Astrocyte (in vitro differentiated cells and primary cell): ENCODE results near the gene MMP23B. TPM values are rescaled to one million over a fixed set of nuclear protein-coding genes. Genes with fewer than 3 reads are reported as not detected.

Source experiments
- DNase-seq: peaks from one replicate; pipeline ENCODE4 v3.0.0-alpha.2; 2010; ENCODE audit warnings: low read depth
- FAIRE-seq: peaks from 2 replicates; lab custom pipeline; 2011; peaks lifted over from hg19 to GRCh38; lab: Jason Lieb, UNC
- H2AFZ ChIP-seq: 2 replicates; pipeline ENCODE4 v1.6.0; 2012; ENCODE audit warnings: low read depth, low read length, inconsistent platforms
- H3K27ac ChIP-seq: 2 replicates; pipeline ENCODE4 v1.5.1; 2011; ENCODE audit warnings: low read depth, low read length, inconsistent platforms
- H3K27me3 ChIP-seq: 2 replicates; pipeline ENCODE4 v1.6.0; 2011; ENCODE audit warnings: low read length, inconsistent platforms; ENCODE audit not compliant: insufficient read depth
- H3K36me3 ChIP-seq: 2 replicates; pipeline ENCODE4 v1.5.1; 2011; ENCODE audit warnings: low read length, inconsistent platforms; ENCODE audit not compliant: insufficient read depth
- H3K4me1 ChIP-seq: 2 replicates; pipeline ENCODE4 v1.5.1; 2011; ENCODE audit warnings: low read length, inconsistent platforms; ENCODE audit not compliant: insufficient read depth
- H3K4me2 ChIP-seq: 2 replicates; pipeline ENCODE4 v1.6.0; 2012; ENCODE audit warnings: low read length, inconsistent platforms
- H3K4me3 ChIP-seq: 2 replicates; pipeline ENCODE4 v1.5.1; 2011; ENCODE audit warnings: low read depth, mild to moderate bottlenecking, low read length, inconsistent platforms; ENCODE audit not compliant: insufficient read depth
- H3K79me2 ChIP-seq: 2 replicates; pipeline ENCODE4 v1.6.0; 2012; ENCODE audit warnings: mild to moderate bottlenecking, low read length, inconsistent platforms; ENCODE audit not compliant: insufficient read depth
- H3K9ac ChIP-seq: 2 replicates; pipeline ENCODE4 v1.6.0; 2012; ENCODE audit warnings: mild to moderate bottlenecking, low read length, inconsistent platforms
- H3K9me3 ChIP-seq: 2 replicates; pipeline ENCODE4 v1.5.1; 2012; ENCODE audit warnings: low read depth, mild to moderate bottlenecking, low read length, inconsistent platforms; ENCODE audit not compliant: insufficient read depth
- H4K20me1 ChIP-seq: 2 replicates; pipeline ENCODE4 v1.6.0; 2012; ENCODE audit warnings: low read length, inconsistent platforms; ENCODE audit not compliant: insufficient read depth
- H3K27ac Mint-ChIP-seq: one replicate; pipeline ENCODE4 v1.8.0; 2021; ENCODE audit warnings: mild to moderate bottlenecking, mixed read lengths; ENCODE audit not compliant: unreplicated experiment
- H3K27me3 Mint-ChIP-seq: one replicate; pipeline ENCODE4 v1.8.0; 2021; ENCODE audit warnings: low read depth, mixed read lengths; ENCODE audit not compliant: unreplicated experiment
- H3K36me3 Mint-ChIP-seq: one replicate; pipeline ENCODE4 v1.8.0; 2021; ENCODE audit warnings: low read depth, mixed read lengths; ENCODE audit not compliant: unreplicated experiment
- H3K4me1 Mint-ChIP-seq: one replicate; pipeline ENCODE4 v1.8.0; 2021; ENCODE audit warnings: low read depth, mixed read lengths; ENCODE audit not compliant: unreplicated experiment
- H3K4me3 Mint-ChIP-seq: one replicate; pipeline ENCODE4 v1.8.0; 2021; ENCODE audit warnings: mild to moderate bottlenecking, moderate library complexity, mixed read lengths; ENCODE audit not compliant: unreplicated experiment
- H3K9me3 Mint-ChIP-seq: one replicate; pipeline ENCODE4 v1.8.0; 2021; ENCODE audit warnings: mild to moderate bottlenecking, mixed read lengths; ENCODE audit not compliant: unreplicated experiment
- CTCF ChIP-seq: IDR thresholded peaks from 2 replicates; pipeline ENCODE4 v1.5.1; 2011; ENCODE audit warnings: low read depth, mild to moderate bottlenecking, inconsistent platforms, low read length, moderate library complexity; ENCODE audit not compliant: insufficient read depth
- EZH2 ChIP-seq: IDR thresholded peaks from 2 replicates; pipeline ENCODE4 v1.6.1; 2012; ENCODE audit warnings: mild to moderate bottlenecking, low read length, inconsistent platforms; ENCODE audit not compliant: insufficient read depth
- total RNA-seq: library from RNA; stranded (reverse); gene quantifications from 2 replicates; pipeline ENCODE4 v1.2.1, GENCODE V29; 2021

The MMP23B gene
- total RNA-seq, 1 donor from 2014 or later = 40.7 TPM

GRCh38 chr1:1623631-1624442 lies 8.1 kb upstream of the MMP23B start:
- peaks cover 9% of the 10 kb centered on the region for H3K4me1 ChIP-seq
- TF ChIP-seq CTCF (no peak), EZH2 (no peak)
- no peaks in the 10 kb centered on the region for H3K79me2 ChIP-seq
- Mint-ChIP-seq H3K27ac (no peak overlapping the region), H3K9me3 (no peaks in the 10 kb centered on the region), H3K4me3 (no peak overlapping the region), H3K36me3 (no peaks in the 10 kb centered on the region), H3K4me1 (peaks cover 8% of the 10 kb centered on the region), H3K27me3 (no peaks in the 10 kb centered on the region)
- no peak overlapping the region for H3K9ac ChIP-seq
- no peaks in the 10 kb centered on the region for H3K27me3 ChIP-seq
- no peak overlapping the region for H3K4me2 ChIP-seq
- DNase-seq = no peak
- no peaks in the 10 kb centered on the region for H3K9me3 ChIP-seq
- no peak overlapping the region for H3K4me3 ChIP-seq
- no peaks in the 10 kb centered on the region for H3K36me3 ChIP-seq
- no peak overlapping the region for H3K27ac ChIP-seq
- no peak for FAIRE-seq
- H2AFZ ChIP-seq = no peak overlapping the region
- peaks cover 45% of the 10 kb centered on the region for H4K20me1 ChIP-seq

DNA sequence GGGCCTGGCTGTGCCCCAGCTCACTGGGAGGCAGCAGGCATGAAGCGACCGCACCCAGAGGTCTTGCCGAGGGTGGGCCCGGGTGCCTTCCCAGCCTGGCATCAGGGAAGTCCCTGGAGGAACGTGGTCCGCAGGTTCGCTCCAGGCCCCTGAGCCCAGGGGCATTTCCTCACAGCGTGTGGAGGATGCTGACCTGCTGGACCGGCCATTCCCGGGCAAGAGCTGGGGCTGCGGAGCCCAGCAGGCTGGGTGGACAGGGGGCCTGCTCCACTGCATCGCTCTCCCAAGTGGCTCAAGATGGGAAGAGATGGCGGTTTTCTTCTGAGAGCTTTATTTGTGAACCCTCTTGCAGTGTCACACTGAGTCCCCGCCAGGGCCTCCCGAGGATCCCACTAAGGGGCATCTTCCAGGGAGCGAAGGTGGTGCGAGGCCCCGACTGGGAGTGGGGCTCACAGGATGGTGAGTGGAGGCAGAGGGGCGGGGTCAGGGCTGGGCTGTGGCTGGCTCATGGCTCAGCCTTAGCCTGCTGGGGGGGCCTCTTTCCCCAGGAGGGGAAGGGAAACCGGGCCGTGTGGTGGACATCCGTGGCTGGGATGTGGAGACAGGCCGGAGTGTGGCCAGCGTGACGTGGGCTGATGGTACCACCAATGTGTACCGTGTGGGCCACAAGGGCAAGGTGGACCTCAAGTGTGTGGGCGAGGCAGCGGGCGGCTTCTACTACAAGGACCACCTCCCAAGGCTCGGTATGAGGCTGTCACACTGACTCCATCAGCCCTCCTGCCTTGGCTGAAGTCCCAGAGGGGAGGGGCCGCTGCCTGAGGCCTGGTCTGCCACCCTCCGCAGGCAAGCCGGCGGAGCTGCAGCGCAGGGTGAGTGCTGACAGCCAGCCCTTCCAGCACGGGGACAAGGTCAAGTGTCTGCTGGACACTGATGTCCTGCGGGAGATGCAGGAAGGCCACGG lies 7.2 kb upstream of the MMP23B start:
- Mint-ChIP-seq H3K9me3 (no peaks in the 10 kb centered on the region), H3K27me3 (no peaks in the 10 kb centered on the region), H3K36me3 (no peaks in the 10 kb centered on the region), H3K4me3 (no peak overlapping the region), H3K4me1 (peaks cover 8% of the 10 kb centered on the region), H3K27ac (no peak overlapping the region)
- no peak overlapping the region for H2AFZ ChIP-seq
- H3K4me1 ChIP-seq = peaks cover 9% of the 10 kb centered on the region
- H3K27ac ChIP-seq = no peak overlapping the region
- H3K9me3 ChIP-seq = no peaks in the 10 kb centered on the region
- DNase-seq = no peak
- H3K4me3 ChIP-seq = no peak overlapping the region
- no peak for TF ChIP-seq CTCF
- no peak for TF ChIP-seq EZH2
- peaks cover 38% of the 10 kb centered on the region for H4K20me1 ChIP-seq
- H3K79me2 ChIP-seq = no peaks in the 10 kb centered on the region
- H3K4me2 ChIP-seq = no peak overlapping the region
- no peak for FAIRE-seq
- H3K9ac ChIP-seq = no peak overlapping the region
- no peaks in the 10 kb centered on the region for H3K27me3 ChIP-seq
- no peaks in the 10 kb centered on the region for H3K36me3 ChIP-seq
